RCC 7860 (cell line): ENCODE measurements around the gene C6orf89.
"Not testable (repeated sequence)": the region's sequence is repeated elsewhere in the genome, so short reads cannot be mapped to it uniquely, and the experiment has no call there.

ENCODE experiments used
- DNase-seq: peaks from one replicate; pipeline ENCODE4 v3.0.0-alpha.2; 2015; ENCODE audit warnings: low spot score
- FAIRE-seq: peaks from 2 replicates; lab custom pipeline; 2012; peaks lifted over from hg19 to GRCh38; lab: Jason Lieb, UNC

Gene C6orf89

GRCh38 chr6:36884610-36885009 lies 1.1 kb upstream of the C6orf89 start:
- no peak for DNase-seq
- no peak for FAIRE-seq

DNA sequence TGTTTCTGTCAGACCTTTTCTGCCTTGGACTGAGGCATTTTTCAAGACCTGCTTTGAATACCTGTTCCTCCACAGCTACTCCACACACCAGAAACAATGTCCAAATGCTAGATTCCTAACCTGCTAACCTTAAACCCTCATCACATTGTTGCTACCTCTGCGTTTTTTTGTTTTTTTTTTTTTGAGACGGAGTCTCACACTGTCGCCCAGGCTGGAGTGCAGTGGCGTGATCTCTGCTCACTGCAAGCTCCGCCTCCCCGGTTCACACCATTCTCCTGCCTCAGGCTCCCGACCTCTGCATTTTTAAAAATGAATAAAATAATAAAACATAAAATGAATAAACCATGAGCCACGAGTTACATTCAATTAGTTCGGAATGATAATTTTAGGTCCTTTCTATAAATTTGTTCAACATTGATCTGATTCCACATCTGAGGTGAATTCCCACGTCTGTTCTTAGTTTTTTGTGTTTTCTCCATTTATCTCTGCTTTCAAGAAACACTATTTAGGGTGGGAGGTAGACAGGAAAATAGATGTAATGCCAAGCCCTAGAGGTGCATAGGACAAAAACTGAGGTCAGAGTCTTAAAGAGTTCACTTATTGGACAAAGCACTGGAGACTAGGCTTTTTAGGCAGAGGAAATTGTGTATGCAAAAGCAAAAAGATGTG lies 1.3 kb downstream of the C6orf89 start:
- DNase-seq (no peak), FAIRE-seq (no peak)

- FAIRE-seq, result no peak
- DNase-seq, result no peak
Observed at GRCh38 chr6:36888115-36888643, 2.4 kb downstream of the C6orf89 start.

GRCh38 chr6:36888654-36889481 lies 3.1 kb downstream of the C6orf89 start:
- FAIRE-seq (no peak), DNase-seq (no peak)

DNA sequence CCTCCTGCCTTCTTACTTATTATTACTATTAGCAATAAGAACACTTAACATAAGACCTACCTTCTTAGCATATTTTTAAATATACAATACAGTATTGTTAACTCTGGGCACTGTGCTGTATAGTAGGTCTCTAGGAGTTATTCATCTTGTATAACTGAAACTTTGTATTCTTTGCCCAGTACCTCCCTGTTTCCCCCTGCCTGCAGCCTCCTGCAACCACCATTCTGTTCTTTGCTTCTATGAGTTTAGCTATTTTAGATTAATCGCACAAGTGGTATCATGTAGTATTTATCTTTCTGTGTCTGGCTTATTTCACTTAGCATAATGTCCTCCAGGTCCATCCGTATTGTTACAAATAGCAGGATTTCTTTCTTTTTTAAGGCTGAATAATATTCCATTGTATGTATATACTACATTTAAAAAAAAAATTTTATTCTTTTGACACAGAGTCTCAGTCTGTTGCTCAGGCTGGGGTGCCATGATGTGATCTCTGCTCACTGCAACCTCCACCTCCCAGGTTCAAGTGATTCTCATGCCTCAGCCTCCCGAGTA lies 4.4 kb downstream of the C6orf89 start:
- FAIRE-seq (no peak), DNase-seq (no peak)

DNA sequence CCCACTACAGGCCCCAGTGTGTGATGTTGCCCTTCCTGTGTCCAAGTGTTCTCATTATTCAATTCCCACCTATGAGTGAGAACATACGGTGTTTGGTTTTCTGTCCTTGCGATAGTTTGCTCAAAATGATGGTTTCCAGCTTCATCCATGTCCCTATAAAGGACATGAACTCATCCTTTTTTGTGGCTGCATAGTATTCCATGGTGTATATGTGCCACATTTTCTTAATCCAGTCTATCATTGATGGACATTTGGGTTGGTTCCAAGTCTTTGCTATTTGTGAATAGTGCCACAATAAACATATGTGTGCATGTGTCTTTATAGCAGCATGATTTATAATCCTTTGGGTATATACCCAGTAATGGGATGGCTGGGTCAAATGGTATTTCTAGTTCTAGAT lies 5.4 kb downstream of the C6orf89 start:
- DNase-seq, FAIRE-seq: not testable (repeated sequence)

DNA sequence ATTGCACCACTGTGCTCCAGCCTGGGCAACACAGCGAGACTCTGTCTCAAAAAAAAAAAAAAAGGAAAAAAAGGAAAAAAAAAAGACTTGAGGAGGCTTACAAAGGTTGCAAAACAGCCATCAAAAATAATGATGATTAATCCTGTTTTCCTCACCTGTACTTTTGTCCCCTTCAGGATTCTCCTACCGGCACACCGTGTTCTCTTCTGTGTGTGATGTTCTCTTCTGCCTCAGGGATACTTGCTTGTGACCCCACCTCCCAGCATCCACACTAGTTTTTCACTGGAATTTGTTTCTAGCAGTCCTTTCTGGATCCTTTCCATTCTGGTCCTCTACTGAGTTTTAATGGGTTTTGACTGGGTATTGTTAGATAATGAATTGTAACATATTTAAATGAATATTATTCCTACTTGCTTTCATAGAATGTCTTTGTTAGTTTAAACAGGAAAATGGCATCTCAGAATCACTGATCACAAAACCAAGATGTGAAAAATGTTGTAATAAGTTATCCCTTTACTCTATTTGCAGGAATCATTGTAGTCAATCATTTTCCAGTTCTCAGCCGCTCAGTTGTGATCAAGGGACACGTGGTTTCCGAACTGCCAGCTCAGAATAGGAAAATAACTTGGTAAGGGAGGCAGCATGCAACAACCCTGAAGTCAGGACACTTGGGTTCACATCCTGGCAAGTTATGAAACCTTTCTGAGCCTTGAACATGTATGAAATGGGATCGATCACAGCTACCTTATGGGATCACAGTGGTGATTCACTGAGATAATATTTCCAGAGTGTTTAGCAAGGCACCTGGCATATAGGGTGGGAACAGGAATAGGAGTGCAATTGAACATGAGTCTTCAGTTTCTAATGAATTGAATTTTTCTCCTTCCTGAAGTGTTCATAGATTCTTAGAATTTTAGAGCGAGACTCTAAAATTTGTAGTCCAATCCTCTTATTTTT lies 8.5 kb downstream of the C6orf89 start:
- FAIRE-seq, result no peak

GRCh38 chr6:36897609-36898008 lies 11.9 kb downstream of the C6orf89 start:
- no peak for DNase-seq
- no peak for FAIRE-seq

More for the DNA sequence above, 8.5 kb downstream of the C6orf89 start:
- DNase-seq, result no peak

DNA sequence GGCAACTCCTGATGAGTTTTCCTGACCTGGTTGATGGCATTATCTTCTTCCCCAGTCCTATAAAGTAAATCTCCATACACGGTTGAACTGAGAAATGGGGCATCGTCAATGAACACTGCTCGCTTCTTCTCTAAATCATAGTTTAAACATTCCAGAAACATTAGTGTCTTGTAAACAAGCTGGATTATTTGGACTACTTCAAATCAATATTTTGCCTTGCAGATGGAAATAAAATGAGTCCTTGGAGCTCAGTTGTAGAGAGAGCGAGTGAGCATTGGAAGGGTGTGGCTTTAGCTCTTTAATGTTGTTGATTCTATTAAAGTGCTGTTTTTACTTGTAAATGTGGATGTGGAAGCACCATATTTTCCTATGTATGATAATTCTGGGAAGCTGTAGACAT lies 18.4 kb downstream of the C6orf89 start:
- DNase-seq (no peak), FAIRE-seq (no peak)

- DNase-seq (no peak), FAIRE-seq (no peak)
Observed at GRCh38 chr6:36904851-36905393, 19.2 kb downstream of the C6orf89 start.

GRCh38 chr6:36906539-36907325 lies 21.0 kb downstream of the C6orf89 start:
- no peak for DNase-seq

GRCh38 chr6:36907781-36908180 lies 22.0 kb downstream of the C6orf89 start:
- no peak for DNase-seq
- FAIRE-seq, result no peak

More at GRCh38 chr6:36906539-36907325, 21.0 kb downstream of the C6orf89 start:
- no peak for FAIRE-seq

DNA sequence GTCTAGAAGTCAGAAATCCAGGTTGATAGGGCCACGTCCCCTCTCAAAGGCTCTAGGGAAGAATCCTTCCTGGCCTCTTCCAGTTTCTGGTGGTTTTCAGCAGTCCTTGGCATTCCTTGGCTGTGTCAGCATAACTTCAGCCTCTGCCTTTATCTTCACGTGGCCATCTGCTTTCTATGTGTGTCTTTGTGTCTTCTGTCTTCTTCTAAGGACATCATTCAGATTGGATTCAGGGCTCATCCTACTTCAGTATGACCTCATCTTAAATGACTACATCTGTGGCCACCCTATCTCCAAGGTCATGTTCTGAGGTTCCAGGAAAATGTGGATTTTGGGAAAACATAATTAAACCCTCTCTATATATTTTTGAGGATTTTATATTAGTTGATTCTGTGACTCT lies 23.0 kb downstream of the C6orf89 start:
- FAIRE-seq (no peak), DNase-seq (no peak)

- FAIRE-seq (no peak), DNase-seq (no peak)
Observed at GRCh38 chr6:36912030-36912454, 26.3 kb downstream of the C6orf89 start.

DNA sequence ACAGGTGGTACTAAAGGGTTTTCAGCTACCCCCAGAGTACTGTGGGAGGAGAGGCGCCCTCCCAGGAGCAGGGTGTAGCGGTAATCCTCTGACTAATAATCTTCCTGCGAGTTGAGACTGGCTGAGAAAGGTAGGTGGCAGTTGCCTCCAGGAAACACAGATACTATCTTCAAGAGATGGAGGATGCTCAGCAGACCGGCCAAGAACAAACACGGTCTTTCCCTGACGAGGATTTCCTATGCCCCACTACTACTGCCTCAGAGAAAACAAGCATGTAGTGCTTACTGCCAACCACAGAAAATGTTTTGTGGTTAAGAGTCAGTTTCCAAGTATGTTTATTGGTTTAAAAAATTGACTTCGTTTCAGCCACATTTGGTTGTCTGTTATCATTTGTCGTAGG lies 26.8 kb downstream of the C6orf89 start:
- FAIRE-seq (no peak), DNase-seq (peak; percentile 62)

DNA sequence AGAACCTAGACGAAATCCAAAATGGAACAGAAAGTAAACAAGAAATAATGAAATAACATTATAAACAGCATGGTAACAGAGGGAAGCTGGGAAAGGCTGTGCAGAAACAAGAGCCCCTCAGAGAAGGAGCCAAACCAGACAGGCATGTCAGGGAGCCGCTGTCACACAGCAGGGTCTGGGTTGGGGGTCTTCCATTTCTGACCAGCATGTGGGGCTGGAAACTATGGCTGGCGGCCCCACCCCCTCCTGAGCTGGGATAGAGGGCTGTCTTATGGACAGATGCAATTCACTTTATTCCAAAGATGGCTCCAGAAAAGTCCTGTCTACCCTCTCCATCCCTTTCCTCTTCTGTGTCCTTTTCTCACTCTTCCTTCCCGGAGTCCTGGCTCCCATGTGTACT lies 27.3 kb downstream of the C6orf89 start:
- no peak for FAIRE-seq

GRCh38 chr6:36914227-36914794 lies 28.6 kb downstream of the C6orf89 start:
- DNase-seq (peak; percentile 39), FAIRE-seq (no peak)

More for the DNA sequence above, 27.3 kb downstream of the C6orf89 start:
- no peak for DNase-seq

DNA sequence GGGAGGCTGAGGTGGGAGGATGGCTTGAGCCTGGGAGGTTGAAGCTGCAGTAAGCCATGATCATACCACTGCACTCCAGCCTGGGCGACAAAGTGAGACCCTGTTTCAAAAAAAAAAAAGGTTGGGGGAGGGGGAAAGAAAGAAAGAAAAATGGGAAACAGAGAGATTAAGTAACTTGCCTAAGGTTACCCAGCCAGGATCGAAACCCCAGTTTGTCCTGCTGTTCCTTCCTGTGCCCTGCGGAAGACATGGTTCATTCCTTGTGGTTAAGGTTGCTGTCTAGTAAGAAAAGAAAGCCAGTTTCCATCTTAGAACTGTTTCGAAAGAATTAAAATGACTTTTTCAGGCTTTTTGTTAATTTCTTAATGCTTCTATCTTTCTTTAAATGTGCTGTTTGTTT lies 29.8 kb downstream of the C6orf89 start:
- DNase-seq (no peak), FAIRE-seq (no peak)

GRCh38 chr6:36916126-36916525 lies 30.4 kb downstream of the C6orf89 start:
- FAIRE-seq (no peak), DNase-seq (no peak)
